Osteoblast (primary cell): ENCODE data around the gene TCEA2. TPM values are rescaled to one million over a fixed set of nuclear protein-coding genes. Genes with fewer than 3 reads are reported as not detected.

Source experiments
- DNase-seq: peaks from one replicate; pipeline ENCODE4 v3.0.0; 2011; ENCODE audit warnings: low spot score, mixed read lengths; ENCODE audit not compliant: insufficient read length; ENCODE audit errors: missing footprints
- H2AFZ ChIP-seq: 2 replicates; pipeline ENCODE4 v1.6.0; 2011; ENCODE audit warnings: mild to moderate bottlenecking, low read length
- H3K27ac ChIP-seq: 2 replicates; pipeline ENCODE4 v1.5.1; 2011; ENCODE audit warnings: mild to moderate bottlenecking, low read depth, low read length, moderate library complexity
- H3K27me3 ChIP-seq: 2 replicates; pipeline ENCODE4 v1.6.0; 2012; ENCODE audit warnings: mild to moderate bottlenecking, control low read depth, inconsistent platforms, low read length, moderate library complexity; ENCODE audit not compliant: insufficient read depth
- H3K36me3 ChIP-seq: 2 replicates; pipeline ENCODE4 v1.5.1; 2011; ENCODE audit warnings: mild to moderate bottlenecking, low read length, control low read depth, moderate library complexity; ENCODE audit not compliant: insufficient read depth
- H3K4me1 ChIP-seq: 2 replicates; pipeline ENCODE4 v1.5.1; 2011; ENCODE audit warnings: mild to moderate bottlenecking, low read length, control low read depth, moderate library complexity; ENCODE audit not compliant: insufficient read depth
- H3K4me2 ChIP-seq: 2 replicates; pipeline ENCODE4 v1.6.0; 2011; ENCODE audit warnings: mild to moderate bottlenecking, low read length; ENCODE audit not compliant: insufficient read depth
- H3K4me3 ChIP-seq: fragments of 200-600 bp; sonication (generic); 3 replicates; pipeline ENCODE4 v1.5.1; 2012; ENCODE audit warnings: mild to moderate bottlenecking, low read length, inconsistent platforms; ENCODE audit not compliant: insufficient read depth
- H3K79me2 ChIP-seq: 2 replicates; pipeline ENCODE4 v1.6.0; 2012; ENCODE audit warnings: mild to moderate bottlenecking, low read length, control low read depth, inconsistent platforms; ENCODE audit not compliant: insufficient read depth
- H3K9me3 ChIP-seq: 2 replicates; pipeline ENCODE4 v1.5.1; 2011; ENCODE audit warnings: low read depth, low read length, control low read depth
- H4K20me1 ChIP-seq: 2 replicates; pipeline ENCODE4 v1.6.0; 2012; ENCODE audit warnings: mild to moderate bottlenecking, low read length, control low read depth; ENCODE audit not compliant: insufficient read depth
- total RNA-seq: library from RNA; depleted of rRNA; stranded (reverse); fragments of >200 nt; gene quantifications from 2 replicates; pipeline ENCODE4 v1.2.3, GENCODE V29; 2012
- TF ChIP-seq, protein P1 (sequence below): IDR thresholded peaks from 2 replicates; pipeline ENCODE4 v1.5.1; 2011; ENCODE audit warnings: mild to moderate bottlenecking, low read depth, low read length, moderate library complexity; ENCODE audit errors: extremely low read depth

Gene TCEA2
- total RNA-seq, 1 donor = 31.5 TPM

- Histone ChIP-seq H3K27me3 (no peaks in the 10 kb centered on the region), H3K4me2 (peak overlapping the region; percentile 50), H3K4me3 (peak overlapping the region; percentile 22), H2AFZ (no peak overlapping the region), H4K20me1 (peaks cover 3% of the 10 kb centered on the region), H3K4me1 (peaks cover 32% of the 10 kb centered on the region), H3K36me3 (no peaks in the 10 kb centered on the region), H3K9me3 (no peaks in the 10 kb centered on the region), H3K27ac (no peak overlapping the region), H3K79me2 (no peaks in the 10 kb centered on the region)
- DNase-seq = peak; percentile 99
- TF ChIP-seq, protein P1, sequence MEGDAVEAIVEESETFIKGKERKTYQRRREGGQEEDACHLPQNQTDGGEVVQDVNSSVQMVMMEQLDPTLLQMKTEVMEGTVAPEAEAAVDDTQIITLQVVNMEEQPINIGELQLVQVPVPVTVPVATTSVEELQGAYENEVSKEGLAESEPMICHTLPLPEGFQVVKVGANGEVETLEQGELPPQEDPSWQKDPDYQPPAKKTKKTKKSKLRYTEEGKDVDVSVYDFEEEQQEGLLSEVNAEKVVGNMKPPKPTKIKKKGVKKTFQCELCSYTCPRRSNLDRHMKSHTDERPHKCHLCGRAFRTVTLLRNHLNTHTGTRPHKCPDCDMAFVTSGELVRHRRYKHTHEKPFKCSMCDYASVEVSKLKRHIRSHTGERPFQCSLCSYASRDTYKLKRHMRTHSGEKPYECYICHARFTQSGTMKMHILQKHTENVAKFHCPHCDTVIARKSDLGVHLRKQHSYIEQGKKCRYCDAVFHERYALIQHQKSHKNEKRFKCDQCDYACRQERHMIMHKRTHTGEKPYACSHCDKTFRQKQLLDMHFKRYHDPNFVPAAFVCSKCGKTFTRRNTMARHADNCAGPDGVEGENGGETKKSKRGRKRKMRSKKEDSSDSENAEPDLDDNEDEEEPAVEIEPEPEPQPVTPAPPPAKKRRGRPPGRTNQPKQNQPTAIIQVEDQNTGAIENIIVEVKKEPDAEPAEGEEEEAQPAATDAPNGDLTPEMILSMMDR = peak; percentile 83
Measured at GRCh38 chr20:64057628-64058498, 5.1 kb upstream of the TCEA2 start.

GRCh38 chr20:64058536-64058935 is 4.5 kb upstream of the TCEA2 start:
- TF ChIP-seq, protein P1 = no peak
- Histone ChIP-seq H4K20me1 (peaks cover 3% of the 10 kb centered on the region), H3K4me3 (peak overlapping the region; percentile 22), H3K4me1 (peaks cover 32% of the 10 kb centered on the region), H3K27me3 (no peaks in the 10 kb centered on the region), H2AFZ (no peak overlapping the region), H3K9me3 (no peaks in the 10 kb centered on the region), H3K27ac (no peak overlapping the region), H3K36me3 (no peaks in the 10 kb centered on the region), H3K79me2 (no peaks in the 10 kb centered on the region), H3K4me2 (peak overlapping the region; percentile 50)
- DNase-seq = peak; percentile 99

DNA sequence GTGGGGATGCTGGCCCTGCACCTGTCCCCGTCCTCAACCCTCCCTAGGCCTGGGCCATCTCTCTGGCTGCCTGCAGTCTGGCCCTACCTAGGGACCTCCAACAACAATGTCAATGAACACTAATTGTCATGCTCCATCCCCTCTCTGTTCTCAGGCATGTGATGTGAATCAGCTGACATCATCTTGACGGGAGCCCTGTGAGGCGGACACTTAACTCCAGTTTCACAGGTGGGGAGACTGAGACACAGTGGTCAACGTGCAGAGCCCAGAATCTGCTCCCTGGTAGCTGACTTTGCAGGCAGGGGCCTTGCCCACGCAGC is 762 bp upstream of the TCEA2 start:
- H3K4me1 ChIP-seq = peaks cover 39% of the 10 kb centered on the region
- peak overlapping the region; percentile 66 for H3K27ac ChIP-seq
- DNase-seq = no peak
- H3K4me3 ChIP-seq = peak overlapping the region; percentile 87
- no peaks in the 10 kb centered on the region for H3K27me3 ChIP-seq
- no peaks in the 10 kb centered on the region for H3K79me2 ChIP-seq
- H3K36me3 ChIP-seq = no peaks in the 10 kb centered on the region
- TF ChIP-seq, protein P1 = no peak
- H4K20me1 ChIP-seq = peaks cover 32% of the 10 kb centered on the region
- no peaks in the 10 kb centered on the region for H3K9me3 ChIP-seq
- peak overlapping the region; percentile 83 for H2AFZ ChIP-seq
- peak overlapping the region; percentile 91 for H3K4me2 ChIP-seq

DNA sequence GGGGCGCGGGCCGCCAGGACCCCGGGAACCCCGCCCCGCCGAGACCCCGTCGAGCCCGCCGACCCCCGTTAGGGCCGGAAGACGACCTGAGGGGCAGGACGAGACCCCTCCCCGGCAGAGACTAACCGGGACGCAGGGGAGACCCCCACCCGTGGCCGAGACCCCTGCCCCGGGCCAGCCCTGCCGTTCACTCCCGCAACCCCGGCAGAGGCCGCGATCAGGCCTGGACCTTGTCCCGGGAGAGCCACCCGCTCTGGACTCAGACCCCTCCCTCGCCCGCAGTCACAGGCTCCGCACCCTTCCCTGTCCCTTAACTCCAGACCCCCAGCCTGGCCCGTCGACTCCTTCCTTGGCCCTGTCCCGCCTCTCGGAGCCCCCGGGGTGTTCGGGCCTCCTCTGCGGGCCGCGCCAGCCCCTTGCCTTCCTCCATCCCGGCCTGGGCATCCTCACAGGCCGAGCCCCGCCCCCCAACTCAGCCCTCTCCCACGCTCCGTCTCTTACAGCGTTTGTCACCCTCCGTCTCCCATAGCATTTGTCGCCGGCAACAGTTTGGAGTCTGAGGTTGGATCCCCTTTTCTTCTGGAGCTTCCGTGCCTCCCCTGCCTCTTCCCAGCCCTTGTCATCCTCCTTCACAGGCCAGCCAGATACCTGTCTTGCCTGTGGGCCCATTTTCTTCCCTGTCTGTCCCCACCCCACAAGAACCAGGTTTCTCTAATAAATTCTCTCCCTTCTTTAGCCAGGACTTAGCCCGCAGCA is 569 bp downstream of the TCEA2 start:
- peak; percentile 95 for DNase-seq
- H3K4me2 ChIP-seq = peak overlapping the region; percentile 91
- peak overlapping the region; percentile 87 for H3K4me3 ChIP-seq
- peak overlapping the region; percentile 67 for H2AFZ ChIP-seq
- no peaks in the 10 kb centered on the region for H3K36me3 ChIP-seq
- H3K4me1 ChIP-seq = peaks cover 31% of the 10 kb centered on the region
- H3K9me3 ChIP-seq = no peaks in the 10 kb centered on the region
- H3K27ac ChIP-seq = peak overlapping the region; percentile 34
- H3K27me3 ChIP-seq = no peaks in the 10 kb centered on the region
- H3K79me2 ChIP-seq = no peaks in the 10 kb centered on the region
- peaks cover 32% of the 10 kb centered on the region for H4K20me1 ChIP-seq
- TF ChIP-seq, protein P1 = no peak
